Effector memory CD4-positive, alpha-beta T cell (primary cell): Measurements from ENCODE around the gene LIMK1.
"Not testable (repeated sequence)": the region's sequence is repeated elsewhere in the genome, so short reads cannot be mapped to it uniquely, and the experiment has no call there.

ENCODE experiments used
- DNase-seq, 3 donors: peaks; one replicate each; pipeline ENCODE4 v3.0.0-alpha.2; 2020
- H3K27ac ChIP-seq: 2 replicates; pipeline ENCODE4 v1.7.0; 2013; ENCODE audit warnings: mild to moderate bottlenecking, low read length, moderate library complexity; ENCODE audit not compliant: insufficient read depth, poor library complexity, severe bottlenecking
- H3K27me3 ChIP-seq: replicated peaks from 2 replicates; pipeline ENCODE4 v1.7.0; 2013; ENCODE audit warnings: mild to moderate bottlenecking, low read length; ENCODE audit not compliant: insufficient read depth, control insufficient read depth, poor library complexity, severe bottlenecking
- H3K36me3 ChIP-seq: 2 replicates; pipeline ENCODE4 v1.7.0; 2013; ENCODE audit warnings: mild to moderate bottlenecking, low read length, moderate library complexity; ENCODE audit not compliant: control insufficient read depth, insufficient read depth
- H3K4me1 ChIP-seq: 2 replicates; pipeline ENCODE4 v1.7.0; 2013; ENCODE audit warnings: low read length, mild to moderate bottlenecking; ENCODE audit not compliant: control insufficient read depth, insufficient read depth, poor library complexity, severe bottlenecking
- H3K4me3 ChIP-seq: 2 replicates; pipeline ENCODE4 v1.7.0; 2013; ENCODE audit warnings: low read length, low read depth, mild to moderate bottlenecking; ENCODE audit not compliant: insufficient read depth, poor library complexity, severe bottlenecking
- H3K9me3 ChIP-seq: 2 replicates; pipeline ENCODE4 v1.7.0; 2013; ENCODE audit warnings: mild to moderate bottlenecking, low read length, moderate library complexity; ENCODE audit not compliant: control insufficient read depth

The LIMK1 gene

GRCh38 chr7:74044366-74045350 lies 38.9 kb upstream of the LIMK1 start:
- Histone ChIP-seq H3K4me1 (no peaks in the 10 kb centered on the region), H3K9me3 (no peaks in the 10 kb centered on the region), H3K27ac (no peak overlapping the region), H3K4me3 (no peak overlapping the region), H3K36me3 (no peaks in the 10 kb centered on the region), H3K27me3 (no peaks in the 10 kb centered on the region)
- no peak for DNase-seq

- H3K4me3 ChIP-seq, H3K27me3 ChIP-seq, H3K36me3 ChIP-seq, DNase-seq, H3K9me3 ChIP-seq, H3K27ac ChIP-seq, H3K4me1 ChIP-seq: not testable (repeated sequence)
Measured at GRCh38 chr7:74046581-74046980, 37.0 kb upstream of the LIMK1 start.

GRCh38 chr7:74047804-74048380 lies 35.7 kb upstream of the LIMK1 start:
- Histone ChIP-seq H3K27me3 (no peaks in the 10 kb centered on the region), H3K36me3 (no peaks in the 10 kb centered on the region), H3K4me3 (no peak overlapping the region), H3K9me3 (no peaks in the 10 kb centered on the region), H3K27ac (no peak overlapping the region), H3K4me1 (no peaks in the 10 kb centered on the region)
- no peak for DNase-seq

- Histone ChIP-seq H3K4me3 (no peak overlapping the region), H3K36me3 (no peaks in the 10 kb centered on the region), H3K9me3 (no peaks in the 10 kb centered on the region), H3K27ac (no peak overlapping the region), H3K27me3 (no peaks in the 10 kb centered on the region), H3K4me1 (no peaks in the 10 kb centered on the region)
- DNase-seq: no peak
Measured at GRCh38 chr7:74048999-74049599, 34.5 kb upstream of the LIMK1 start.

GRCh38 chr7:74049997-74050798 lies 33.4 kb upstream of the LIMK1 start:
- no peak for DNase-seq
- H3K36me3 ChIP-seq: no peaks in the 10 kb centered on the region
- no peak overlapping the region for H3K27ac ChIP-seq

GRCh38 chr7:74051193-74051592 lies 32.4 kb upstream of the LIMK1 start:
- Histone ChIP-seq H3K27ac (no peak overlapping the region), H3K4me3 (no peak overlapping the region), H3K9me3 (no peaks in the 10 kb centered on the region), H3K36me3 (no peaks in the 10 kb centered on the region), H3K27me3 (no peaks in the 10 kb centered on the region), H3K4me1 (no peaks in the 10 kb centered on the region)
- no peak for DNase-seq

More at GRCh38 chr7:74049997-74050798, 33.4 kb upstream of the LIMK1 start:
- Histone ChIP-seq H3K9me3 (no peaks in the 10 kb centered on the region), H3K27me3 (no peaks in the 10 kb centered on the region), H3K4me1 (no peaks in the 10 kb centered on the region), H3K4me3 (no peak overlapping the region)

GRCh38 chr7:74051629-74052410 lies 31.8 kb upstream of the LIMK1 start:
- H3K36me3 ChIP-seq: no peaks in the 10 kb centered on the region
- H3K27ac ChIP-seq: no peak overlapping the region
- no peaks in the 10 kb centered on the region for H3K9me3 ChIP-seq
- DNase-seq: no peak
- no peaks in the 10 kb centered on the region for H3K27me3 ChIP-seq
- no peak overlapping the region for H3K4me3 ChIP-seq
- no peaks in the 10 kb centered on the region for H3K4me1 ChIP-seq

- no peaks in the 10 kb centered on the region for H3K4me1 ChIP-seq
- H3K9me3 ChIP-seq: no peaks in the 10 kb centered on the region
- no peaks in the 10 kb centered on the region for H3K36me3 ChIP-seq
- no peaks in the 10 kb centered on the region for H3K27me3 ChIP-seq
- no peak overlapping the region for H3K4me3 ChIP-seq
- no peak for DNase-seq
- H3K27ac ChIP-seq: no peak overlapping the region
Measured at GRCh38 chr7:74052628-74053027, 31.0 kb upstream of the LIMK1 start.

GRCh38 chr7:74053589-74054186 lies 29.9 kb upstream of the LIMK1 start:
- Histone ChIP-seq H3K27me3 (no peaks in the 10 kb centered on the region), H3K36me3 (no peaks in the 10 kb centered on the region)

More at GRCh38 chr7:74053589-74054186, 29.9 kb upstream of the LIMK1 start:
- Histone ChIP-seq H3K4me3 (no peak overlapping the region), H3K4me1 (no peaks in the 10 kb centered on the region), H3K27ac (no peak overlapping the region), H3K9me3 (no peaks in the 10 kb centered on the region)
- no peak for DNase-seq
